HepG2 (cell line): ENCODE data around the gene SH2D2A. TPM values are rescaled to one million over a fixed set of nuclear protein-coding genes. Genes with fewer than 3 reads are reported as not detected.

Experiments used
- FOXA1 ChIP-seq, 2 experiments: fragments of 450-650 bp in 1 of 2; sonication (generic) in 1 of 2; formaldehyde crosslinking in 1 of 2; IDR thresholded peaks; 2 replicates each; pipeline versions ENCODE4 v1.4.0 to v1.6.1; 2016 to 2020; ENCODE audit warnings: missing genetic modification reagents in 1 of 2
- GABPA ChIP-seq, 2 experiments: IDR thresholded peaks; 2 replicates each; pipeline ENCODE4 v1.6.1; 2011 to 2016; ENCODE audit warnings: low read depth in 2 of 2, low read length in 1 of 2, missing biosample characterization in 1 of 2, missing genetic modification characterization in 1 of 2
- GFI1 ChIP-seq: sonication (generic); formaldehyde crosslinking; IDR thresholded peaks from 2 replicates; pipeline ENCODE4 v1.5.0; 2020; ENCODE audit warnings: missing genetic modification reagents, mild to moderate bottlenecking, borderline replicate concordance
- GTF2F1 ChIP-seq: fragments of 150-350 bp; IDR thresholded peaks from 2 replicates; pipeline ENCODE4 v1.6.1; 2014; ENCODE audit warnings: low read length
- HOXA3 ChIP-seq: sonication (generic); formaldehyde crosslinking; IDR thresholded peaks from 2 replicates; pipeline ENCODE4 v1.5.0; 2020; ENCODE audit warnings: missing genetic modification reagents
- IRX3 ChIP-seq: sonication (generic); formaldehyde crosslinking; IDR thresholded peaks from 2 replicates; pipeline ENCODE4 v1.8.1; 2023; ENCODE audit warnings: mild to moderate bottlenecking, low read depth, missing genetic modification reagents, borderline replicate concordance
- MZF1 ChIP-seq: sonication (generic); formaldehyde crosslinking; IDR thresholded peaks from 2 replicates; pipeline ENCODE4 v1.8.1; 2023; ENCODE audit warnings: mild to moderate bottlenecking, missing genetic modification reagents, borderline replicate concordance
- NKX3-1 ChIP-seq: sonication (generic); formaldehyde crosslinking; IDR thresholded peaks from 2 replicates; pipeline ENCODE4 v1.5.0; 2020; ENCODE audit warnings: missing genetic modification reagents
- YY1 ChIP-seq: IDR thresholded peaks from 2 replicates; pipeline ENCODE4 v1.6.1; 2011; ENCODE audit warnings: low read length, low read depth, moderate library complexity, mild to moderate bottlenecking; ENCODE audit not compliant: insufficient read depth, insufficient replicate concordance
- ZFX ChIP-seq: sonication (generic); formaldehyde crosslinking; IDR thresholded peaks from 2 replicates; pipeline ENCODE4 v1.4.0; 2020; ENCODE audit warnings: mild to moderate bottlenecking, low read depth, missing genetic modification reagents, moderate library complexity
- ZKSCAN5 ChIP-seq: sonication (generic); formaldehyde crosslinking; IDR thresholded peaks from 2 replicates; pipeline ENCODE4 v1.5.1; 2020; ENCODE audit warnings: mild to moderate bottlenecking, missing genetic modification reagents
- ZNF101 ChIP-seq: sonication (generic); formaldehyde crosslinking; IDR thresholded peaks from 2 replicates; pipeline ENCODE4 v1.4.0; 2020; ENCODE audit warnings: mild to moderate bottlenecking, low read depth, missing genetic modification reagents, borderline replicate concordance
- ZNF232 ChIP-seq: sonication (generic); formaldehyde crosslinking; IDR thresholded peaks from 2 replicates; pipeline ENCODE4 v1.4.0; 2020; ENCODE audit warnings: missing genetic modification reagents, borderline replicate concordance
- ZNF274 ChIP-seq: sonication (generic); formaldehyde crosslinking; IDR thresholded peaks from 2 replicates; pipeline ENCODE4 v1.5.1; 2020; ENCODE audit warnings: mild to moderate bottlenecking, missing genetic modification reagents
- ZNF34 ChIP-seq: sonication (generic); formaldehyde crosslinking; IDR thresholded peaks from 2 replicates; pipeline ENCODE4 v1.4.0; 2020; ENCODE audit warnings: mild to moderate bottlenecking, missing genetic modification reagents, borderline replicate concordance
- ZNF543 ChIP-seq: sonication (generic); formaldehyde crosslinking; IDR thresholded peaks from 2 replicates; pipeline ENCODE4 v1.4.0; 2020; ENCODE audit warnings: mild to moderate bottlenecking, missing genetic modification reagents
- ZNF563 ChIP-seq: sonication (generic); formaldehyde crosslinking; IDR thresholded peaks from 2 replicates; pipeline ENCODE4 v1.8.0; 2022; ENCODE audit warnings: mild to moderate bottlenecking, moderate library complexity, missing genetic modification reagents
- ZNF674 ChIP-seq: sonication (generic); formaldehyde crosslinking; IDR thresholded peaks from 2 replicates; pipeline ENCODE4 v1.5.0; 2020; ENCODE audit warnings: low read depth, mild to moderate bottlenecking, missing genetic modification reagents
- polyA plus RNA-seq, 8 experiments: library from polyadenylated mRNA; depleted of rRNA in 3 of 8; stranded (reverse) in 7 of 8; unstranded in 1 of 8; fragments of >200 nt; fragmentation: Illumina TruSeq in 4 of 8; extraction: Trizol in 4 of 8; gene quantifications; 2 replicates each; pipeline versions ENCODE4 v1.2.1 to v1.2.3, GENCODE V29; 2011 to 2016; ENCODE audit warnings: low read depth in 4 of 8, missing spikeins in 1 of 8, mixed read lengths in 1 of 8; ENCODE audit not compliant: insufficient read depth in 1 of 8
- total RNA-seq, 5 experiments: library from RNA; depleted of rRNA; stranded (reverse); fragments of >200 nt; fragmentation: Illumina TruSeq; extraction: Trizol; gene quantifications; 2 replicates each; pipeline ENCODE4 v1.2.3, GENCODE V29; 2016; ENCODE audit warnings: low read depth in 1 of 5
- TF ChIP-seq, protein P1 (sequence below): sonication (generic); formaldehyde crosslinking; IDR thresholded peaks from 2 replicates; pipeline ENCODE4 v1.4.0; 2020; ENCODE audit warnings: missing genetic modification reagents; ENCODE audit errors: not compliant biosample characterization
- TF ChIP-seq, protein P2 (sequence below): sonication (generic); formaldehyde crosslinking; IDR thresholded peaks from 2 replicates; pipeline ENCODE4 v1.4.0; 2020; ENCODE audit warnings: mild to moderate bottlenecking, low read depth, missing genetic modification reagents
- TF ChIP-seq, protein P3 (sequence below): sonication (generic); formaldehyde crosslinking; IDR thresholded peaks from 2 replicates; pipeline ENCODE4 v1.8.1; 2023; ENCODE audit warnings: mild to moderate bottlenecking, inconsistent platforms, moderate library complexity, missing genetic modification reagents, borderline replicate concordance

Gene SH2D2A
- total and polyA plus RNA-seq, 2 of the 13 experiments (the other 11 are each of a cell fraction or from before 2014, with no cell fraction given), result 0.57 to 0.73 TPM

DNA sequence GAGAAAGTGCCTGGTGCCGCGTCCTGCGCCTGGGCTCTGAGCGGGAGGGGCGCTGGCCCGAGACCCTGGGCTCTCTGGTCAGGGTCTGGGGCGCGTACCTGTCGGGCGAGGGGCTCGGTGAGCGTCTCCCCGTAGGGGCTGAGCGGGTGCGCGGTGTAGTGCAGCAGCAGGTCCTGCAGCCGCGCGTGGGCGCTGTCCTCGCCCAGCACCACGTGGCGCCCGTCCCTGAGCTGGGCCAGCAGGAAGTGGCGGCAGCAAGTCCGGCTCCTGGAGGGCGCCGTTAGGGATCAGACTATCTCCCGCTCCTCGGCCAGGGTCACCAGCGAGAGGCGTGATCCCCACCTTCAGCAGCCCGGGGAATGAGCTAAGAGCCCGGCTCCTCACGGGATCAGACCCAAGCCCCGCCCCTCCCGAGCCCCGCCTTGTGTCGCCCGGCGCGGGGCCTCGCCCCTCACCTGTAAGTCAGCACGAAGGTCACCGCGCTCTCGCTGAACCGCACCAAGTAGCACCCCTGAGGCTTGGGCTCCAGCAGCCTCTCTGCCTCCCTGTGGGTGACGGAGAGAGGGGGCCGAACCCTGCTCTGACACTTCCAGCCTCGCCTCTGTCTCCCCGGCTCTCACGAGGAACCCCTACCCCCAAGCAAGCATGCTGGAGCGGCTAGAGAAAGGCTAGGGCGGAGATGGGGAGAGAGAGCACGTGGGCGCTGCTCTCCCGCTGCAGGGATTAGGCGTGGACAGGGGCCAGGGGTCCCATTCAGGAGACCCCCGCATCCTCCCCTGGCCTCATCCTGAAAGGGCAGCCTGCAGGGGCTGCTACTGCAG, 2.7 kb downstream of the SH2D2A start (continued):
- TF ChIP-seq, protein P1, sequence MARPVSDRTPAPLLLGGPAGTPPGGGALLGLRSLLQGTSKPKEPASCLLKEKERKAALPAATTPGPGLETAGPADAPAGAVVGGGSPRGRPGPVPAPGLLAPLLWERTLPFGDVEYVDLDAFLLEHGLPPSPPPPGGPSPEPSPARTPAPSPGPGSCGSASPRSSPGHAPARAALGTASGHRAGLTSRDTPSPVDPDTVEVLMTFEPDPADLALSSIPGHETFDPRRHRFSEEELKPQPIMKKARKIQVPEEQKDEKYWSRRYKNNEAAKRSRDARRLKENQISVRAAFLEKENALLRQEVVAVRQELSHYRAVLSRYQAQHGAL (CRISPR knock-in tag), result no peak
- TF ChIP-seq GFI1 (CRISPR knock-in tag) (peak; percentile 54; the same call in 1 of the 2 replicates), ZNF232 (CRISPR knock-in tag) (peak; percentile 88), ZNF543 (peak; percentile 91), FOXA1 (IDR thresholded peaks at IDR 0.05) (no peak), FOXA1 (CRISPR knock-in tag; IDR thresholded peaks at IDR 0.05) (no peak), ZNF274 (CRISPR knock-in tag) (peak; percentile 91), IRX3 (peak; percentile 51; the same call in 1 of the 2 replicates), GABPA (IDR thresholded peaks at IDR 0.05; ENCODE audit: low read depth, low read length) (no peak), GABPA (CRISPR knock-in tag; IDR thresholded peaks at IDR 0.05; ENCODE audit: low read depth) (peak; percentile 30; the same call in 1 of the 2 replicates), ZNF563 (peak; percentile 73; the same call in 1 of the 2 replicates), ZNF674 (CRISPR knock-in tag) (no peak), MZF1 (CRISPR knock-in tag) (no peak), YY1 (peak; percentile 13), NKX3-1 (peak; percentile 58; the same call in 1 of the 2 replicates), ZNF101 (CRISPR knock-in tag) (0 out of 2 replicates have a peak, but pooled peaks have one; percentile 38), ZNF34 (0 out of 2 replicates have a peak, but pooled peaks have one; percentile 32), GTF2F1 (no peak), ZKSCAN5 (CRISPR knock-in tag) (peak; percentile 24; the same call in 1 of the 2 replicates), ZFX (peak; percentile 79), HOXA3 (peak; percentile 87)
- TF ChIP-seq, protein P2, sequence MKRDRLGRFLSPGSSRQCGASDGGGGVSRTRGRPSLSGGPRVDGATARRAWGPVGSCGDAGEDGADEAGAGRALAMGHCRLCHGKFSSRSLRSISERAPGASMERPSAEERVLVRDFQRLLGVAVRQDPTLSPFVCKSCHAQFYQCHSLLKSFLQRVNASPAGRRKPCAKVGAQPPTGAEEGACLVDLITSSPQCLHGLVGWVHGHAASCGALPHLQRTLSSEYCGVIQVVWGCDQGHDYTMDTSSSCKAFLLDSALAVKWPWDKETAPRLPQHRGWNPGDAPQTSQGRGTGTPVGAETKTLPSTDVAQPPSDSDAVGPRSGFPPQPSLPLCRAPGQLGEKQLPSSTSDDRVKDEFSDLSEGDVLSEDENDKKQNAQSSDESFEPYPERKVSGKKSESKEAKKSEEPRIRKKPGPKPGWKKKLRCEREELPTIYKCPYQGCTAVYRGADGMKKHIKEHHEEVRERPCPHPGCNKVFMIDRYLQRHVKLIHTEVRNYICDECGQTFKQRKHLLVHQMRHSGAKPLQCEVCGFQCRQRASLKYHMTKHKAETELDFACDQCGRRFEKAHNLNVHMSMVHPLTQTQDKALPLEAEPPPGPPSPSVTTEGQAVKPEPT (CRISPR knock-in tag), result peak; percentile 91
- TF ChIP-seq, protein P3, sequence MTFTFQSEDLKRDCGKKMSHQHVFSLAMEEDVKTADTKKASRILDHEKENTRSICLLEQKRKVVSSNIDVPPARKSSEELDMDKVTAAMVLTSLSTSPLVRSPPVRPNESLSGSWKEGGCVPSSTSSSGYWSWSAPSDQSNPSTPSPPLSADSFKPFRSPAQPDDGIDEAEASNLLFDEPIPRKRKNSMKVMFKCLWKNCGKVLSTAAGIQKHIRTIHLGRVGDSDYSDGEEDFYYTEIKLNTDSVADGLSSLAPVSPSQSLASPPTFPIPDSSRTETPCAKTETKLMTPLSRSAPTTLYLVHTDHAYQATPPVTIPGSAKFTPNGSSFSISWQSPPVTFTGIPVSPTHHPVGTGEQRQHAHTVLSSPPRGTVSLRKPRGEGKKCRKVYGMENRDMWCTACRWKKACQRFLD (CRISPR knock-in tag), result 0 out of 2 replicates have a peak, but pooled peaks have one; percentile 56
